H1 (cell line): ENCODE results near the gene RPL19. TPM values are rescaled to one million over a fixed set of nuclear protein-coding genes. Genes with fewer than 3 reads are reported as not detected.

Source experiments
- CTCF ChIA-PET: fragments of 300-600 bp; sonication (Branson Sonifier 250); formaldehyde crosslinking; loops from one replicate; lab custom pipeline; 2021; ENCODE audit not compliant: partially characterized antibody; lab: Charles Lee
- POLR2A ChIA-PET: fragments of 300-600 bp; sonication (Branson Sonifier 250); formaldehyde crosslinking; loops from one replicate; lab custom pipeline; 2021; ENCODE audit warnings: inconsistent platforms; ENCODE audit not compliant: partially characterized antibody; lab: Charles Lee
- DNase-seq, 2 experiments: peaks; one replicate each; pipeline versions ENCODE4 v3.0.0 to v3.0.0-alpha.2; 2010 to 2022; ENCODE audit warnings: low spot score in 2 of 2, low read depth in 1 of 2, mixed read lengths in 1 of 2
- FAIRE-seq: peaks from 2 replicates; lab custom pipeline; 2011; peaks lifted over from hg19 to GRCh38; lab: Jason Lieb, UNC
- H2AFZ ChIP-seq: 2 replicates; pipeline ENCODE4 v1.8.1; 2012; ENCODE audit warnings: low read length, inconsistent platforms
- H2AK5ac ChIP-seq: 2 replicates; pipeline ENCODE4 v1.6.1; 2013; ENCODE audit warnings: low read depth, low read length
- H2BK120ac ChIP-seq: replicated peaks from 2 replicates; pipeline ENCODE3; 2013; ENCODE audit warnings: low read depth, low read length, inconsistent platforms
- H2BK12ac ChIP-seq: 2 replicates; pipeline ENCODE4 v1.6.1; 2013; ENCODE audit warnings: low read depth, low read length
- H2BK15ac ChIP-seq: 2 replicates; pipeline ENCODE4 v1.6.1; 2013; ENCODE audit warnings: low read length
- H2BK20ac ChIP-seq: 2 replicates; pipeline ENCODE4 v1.6.1; 2013; ENCODE audit warnings: low read length
- H2BK5ac ChIP-seq: 2 replicates; pipeline ENCODE4 v1.6.1; 2013; ENCODE audit warnings: low read depth, low read length
- H3K14ac ChIP-seq: 2 replicates; pipeline ENCODE4 v1.6.1; 2013; ENCODE audit warnings: inconsistent platforms; ENCODE audit not compliant: insufficient read length
- H3K18ac ChIP-seq: 2 replicates; pipeline ENCODE4 v1.6.1; 2013; ENCODE audit warnings: low read length; ENCODE audit errors: extremely low read depth
- H3K23ac ChIP-seq: 2 replicates; pipeline ENCODE4 v1.6.1; 2013; ENCODE audit warnings: inconsistent platforms; ENCODE audit not compliant: insufficient read length
- H3K23me2 ChIP-seq: 2 replicates; pipeline ENCODE4 v1.6.1; 2013; ENCODE audit warnings: low read depth, low read length
- H3K27ac ChIP-seq: 2 replicates; pipeline ENCODE4 v1.6.1; 2011; ENCODE audit warnings: low read depth, low read length, inconsistent platforms
- H3K27me3 ChIP-seq, 4 experiments: replicated peaks in 1 of 4; 1 replicate in 1 of 4; 2 replicates in 3 of 4; pipeline versions ENCODE4 v1.6.1 to v1.8.1; 2011 to 2013; ENCODE audit warnings: low read length in 3 of 4, mild to moderate bottlenecking in 3 of 4, inconsistent platforms in 2 of 4, mixed read lengths in 2 of 4, moderate library complexity in 1 of 4; ENCODE audit not compliant: control insufficient read depth in 3 of 4, insufficient read depth in 3 of 4; ENCODE audit errors: extremely low read depth in 1 of 4
- H3K36me3 ChIP-seq, 4 experiments: 2 replicates each; pipeline versions ENCODE4 v1.6.1 to v1.8.1; 2011 to 2013; ENCODE audit warnings: mild to moderate bottlenecking in 4 of 4, low read length in 3 of 4, moderate library complexity in 2 of 4, control low read depth in 1 of 4, inconsistent platforms in 1 of 4; ENCODE audit not compliant: insufficient read depth in 4 of 4, control insufficient read depth in 2 of 4
- H3K4ac ChIP-seq: replicated peaks from 2 replicates; pipeline ENCODE3; 2013; ENCODE audit warnings: low read length, low read depth, mixed read lengths, inconsistent platforms; ENCODE audit not compliant: insufficient read length
- H3K4me1 ChIP-seq, 4 experiments: replicated peaks in 1 of 4; 1 replicate in 1 of 4; 2 replicates in 3 of 4; pipeline versions ENCODE4 v1.6.1 to v1.8.1; 2011 to 2013; ENCODE audit warnings: low read length in 3 of 4, inconsistent platforms in 2 of 4, mixed read lengths in 1 of 4; ENCODE audit not compliant: insufficient read depth in 4 of 4, control insufficient read depth in 3 of 4
- H3K4me2 ChIP-seq, 2 experiments: 2 replicates each; pipeline versions ENCODE4 v1.6.1 to v1.8.1; 2011 to 2013; ENCODE audit warnings: low read depth in 2 of 2, low read length in 2 of 2, control low read depth in 1 of 2, inconsistent platforms in 1 of 2, mild to moderate bottlenecking in 1 of 2; ENCODE audit not compliant: insufficient read depth in 1 of 2
- H3K4me3 ChIP-seq, 4 experiments: fragments of 200-600, 300-600 bp in 1 of 4; sonication (generic), shearing (Covaris generic), sonication (Bioruptor Twin) in 1 of 4; 2 replicates each; pipeline versions ENCODE4 v1.5.1 to v1.8.1; 2011 to 2016; ENCODE audit warnings: low read length in 4 of 4, low read depth in 3 of 4, control low read depth in 2 of 4, inconsistent platforms in 2 of 4, mild to moderate bottlenecking in 2 of 4, mixed read lengths in 1 of 4, moderate library complexity in 1 of 4; ENCODE audit not compliant: insufficient read depth in 2 of 4; ENCODE audit errors: extremely low read depth in 1 of 4
- H3K56ac ChIP-seq: replicated peaks from 2 replicates; pipeline ENCODE3; 2013; ENCODE audit warnings: low read depth, mild to moderate bottlenecking, mixed read lengths, low read length, inconsistent platforms; ENCODE audit not compliant: insufficient read length
- H3K79me1 ChIP-seq: 2 replicates; pipeline ENCODE4 v1.6.1; 2013; ENCODE audit warnings: low read depth, low read length, control low read depth
- H3K79me2 ChIP-seq, 2 experiments: 2 replicates each; pipeline versions ENCODE4 v1.6.1 to v1.8.1; 2012 to 2013; ENCODE audit warnings: low read length in 2 of 2, mild to moderate bottlenecking in 2 of 2, inconsistent platforms in 1 of 2; ENCODE audit not compliant: insufficient read depth in 2 of 2, control insufficient read depth in 1 of 2
- H3K9ac ChIP-seq, 4 experiments: replicated peaks in 1 of 4; 1 replicate in 1 of 4; 2 replicates in 3 of 4; pipeline versions ENCODE4 v1.6.1 to v1.8.1; 2011 to 2013; ENCODE audit warnings: low read depth in 3 of 4, low read length in 3 of 4, control low read depth in 2 of 4, mild to moderate bottlenecking in 2 of 4, moderate library complexity in 2 of 4, inconsistent platforms in 1 of 4; ENCODE audit errors: extremely low read depth in 1 of 4
- H3K9me3 ChIP-seq, 2 experiments: 2 replicates each; pipeline versions ENCODE4 v1.6.1 to v1.8.1; 2012 to 2013; ENCODE audit warnings: mild to moderate bottlenecking in 2 of 2, moderate library complexity in 2 of 2, control low read depth in 1 of 2, inconsistent platforms in 1 of 2, low read depth in 1 of 2, low read length in 1 of 2, mixed read lengths in 1 of 2; ENCODE audit not compliant: insufficient read depth in 2 of 2
- H4K20me1 ChIP-seq, 2 experiments: replicated peaks in 1 of 2; 2 replicates each; pipeline versions ENCODE3 to v1.8.1; 2011 to 2013; ENCODE audit warnings: inconsistent platforms in 2 of 2, low read length in 2 of 2, mild to moderate bottlenecking in 1 of 2; ENCODE audit not compliant: insufficient read depth in 2 of 2, control insufficient read depth in 1 of 2
- H4K5ac ChIP-seq: 2 replicates; pipeline ENCODE4 v1.6.1; 2013; ENCODE audit warnings: low read length, low read depth, mixed read lengths, inconsistent platforms; ENCODE audit not compliant: insufficient read length
- H4K8ac ChIP-seq: 2 replicates; pipeline ENCODE4 v1.8.0; 2013; ENCODE audit warnings: mild to moderate bottlenecking, moderate library complexity, low read length, inconsistent platforms; ENCODE audit not compliant: insufficient read depth; ENCODE audit errors: extremely low read depth
- H4K91ac ChIP-seq: replicated peaks from 2 replicates; pipeline ENCODE3; 2013; ENCODE audit warnings: low read length, mixed read lengths, inconsistent platforms; ENCODE audit not compliant: insufficient read length
- BRCA1 ChIP-seq: IDR thresholded peaks from 2 replicates; pipeline ENCODE4 v1.6.1; 2012; ENCODE audit warnings: low read depth, low read length, improper control_type of control experiment
- EZH2 ChIP-seq: fragments of 200-600 bp; sonication (generic); IDR thresholded peaks from 2 replicates; pipeline ENCODE4 v1.7.1; 2012; ENCODE audit warnings: low read depth, mild to moderate bottlenecking, moderate library complexity, low read length, inconsistent platforms; ENCODE audit not compliant: severe bottlenecking
- FOSL1 ChIP-seq: IDR thresholded peaks from 2 replicates; pipeline ENCODE4 v1.6.1; 2011; ENCODE audit warnings: mild to moderate bottlenecking, low read depth, low read length, moderate library complexity; ENCODE audit not compliant: insufficient read depth
- JUND ChIP-seq: IDR thresholded peaks from 2 replicates; pipeline ENCODE4 v1.6.1; 2011; ENCODE audit warnings: mild to moderate bottlenecking, improper control_type of control experiment, low read length
- POLR2AphosphoS5 ChIP-seq: IDR thresholded peaks from 2 replicates; pipeline ENCODE4 v1.6.1; 2011; ENCODE audit warnings: low read depth, low read length
- RXRA ChIP-seq: IDR thresholded peaks from 2 replicates; pipeline ENCODE4 v1.6.1; 2011; ENCODE audit warnings: low read depth, mild to moderate bottlenecking, low read length, moderate library complexity; ENCODE audit not compliant: insufficient read depth
- SIX5 ChIP-seq: IDR thresholded peaks from 2 replicates; pipeline ENCODE4 v1.6.1; 2011; ENCODE audit warnings: mild to moderate bottlenecking, low read depth, low read length
- SUZ12 ChIP-seq: fragments of 200-600 bp; sonication (generic); IDR thresholded peaks from 2 replicates; pipeline ENCODE4 v1.6.1; 2012; ENCODE audit warnings: mild to moderate bottlenecking, inconsistent platforms, low read length, moderate library complexity, mixed read lengths
- WGBS, 2 experiments: shearing (Covaris generic) in 1 of 2; methylation state at CpG; one replicate each; pipeline versions ENCODE4 v1.1.6 to v1.1.7; 2013 to 2015; ENCODE audit warnings: low lambda C conversion rate in 2 of 2, mixed read lengths in 2 of 2, inconsistent platforms in 1 of 2, low coverage in 1 of 2, missing lambda C conversion rate in 1 of 2; ENCODE audit not compliant: insufficient replicate concordance in 2 of 2, insufficient coverage in 1 of 2, insufficient read length in 1 of 2; ENCODE audit errors: extremely low coverage in 1 of 2, missing lambda C conversion rate in 1 of 2; 5-methylcytosine and 5-hydroxymethylcytosine counted together
- polyA plus RNA-seq, 7 experiments: library from polyadenylated mRNA; depleted of rRNA in 3 of 7; stranded (reverse) in 5 of 7; unstranded in 2 of 7; fragments of >200 nt in 5 of 7; fragments of 200-250 nt in 2 of 7; gene quantifications; 1 replicate in 5 of 7; 2 replicates in 1 of 7; 4 replicates in 1 of 7; pipeline versions ENCODE4 v1.2.1 to v1.2.3, GENCODE V29; 2011 to 2013; ENCODE audit warnings: missing spikeins in 2 of 7, mixed read lengths in 2 of 7
- total RNA-seq: library from RNA; stranded (reverse); fragmentation: NEBNext Ultra II Directional; extraction: Animal tissue kit (Norgen Biotek cat#: 25700); gene quantifications from 2 replicates; pipeline ENCODE4 v1.2.1, GENCODE V29; 2021
- TF ChIP-seq, protein P1 (sequence below), 3 experiments: IDR thresholded peaks; 1 replicate in 2 of 3; 2 replicates in 1 of 3; pipeline versions ENCODE4 v1.5.1 to v1.6.1; 2011; ENCODE audit warnings: low read length in 3 of 3, mild to moderate bottlenecking in 3 of 3, inconsistent platforms in 2 of 3, low read depth in 1 of 3, moderate library complexity in 1 of 3; ENCODE audit not compliant: insufficient read depth in 1 of 3; ENCODE audit errors: control extremely low read depth in 1 of 3
- TF ChIP-seq, protein P2 (sequence below): IDR thresholded peaks from 2 replicates; pipeline ENCODE4 v1.6.1; 2012; ENCODE audit warnings: inconsistent platforms

RPL19 gene
- total and polyA plus RNA-seq, 2 of the 8 experiments (the other 6 are each of a cell fraction or from before 2014, with no cell fraction given): 2,108 to 2,182 TPM

DNA sequence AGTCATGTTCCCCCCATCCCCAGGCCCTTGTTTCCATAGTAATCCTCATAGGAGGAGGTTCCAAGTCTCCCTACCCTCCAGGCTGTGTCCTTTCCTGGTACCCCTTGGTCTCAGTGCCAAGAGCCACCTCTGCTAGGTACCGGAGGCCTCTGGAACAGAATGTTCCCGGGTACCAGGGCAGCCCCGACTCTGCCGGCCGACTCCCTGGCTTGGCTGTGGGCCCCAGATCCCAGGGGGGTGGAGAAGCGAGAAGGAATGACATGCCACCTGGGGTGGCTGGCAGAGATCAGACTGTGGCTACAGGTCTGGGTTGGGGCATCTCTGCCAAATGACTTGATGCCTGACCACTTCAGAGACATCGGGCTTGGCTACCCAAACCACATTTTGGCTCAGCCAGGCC, 22.1 kb downstream of the RPL19 start:
- no peak overlapping the region for H3K27ac ChIP-seq
- no peak overlapping the region for H2BK120ac ChIP-seq
- H2AK5ac ChIP-seq: no peak overlapping the region
- H3K14ac ChIP-seq: no peak overlapping the region
- H3K9me3 ChIP-seq: no peaks in the 10 kb centered on the region
- no peak overlapping the region for H3K4me2 ChIP-seq
- no peak overlapping the region for H2BK20ac ChIP-seq
- H4K5ac ChIP-seq: no peak overlapping the region
- no peaks in the 10 kb centered on the region; a peak in 1 of 8 replicates for H3K36me3 ChIP-seq
- CTCF ChIA-PET: interaction anchor here (1.4 to 24.1 kb wide), 4 partner anchors 9 to 45 kb away, joined by 3 to 982 read pairs (median 18); no protein-coding TSS in a partner anchor
- no peak overlapping the region for H3K18ac ChIP-seq
- DNase-seq (no peak), FAIRE-seq (no peak)
- H2BK15ac ChIP-seq: no peak overlapping the region
- no peak overlapping the region for H2BK12ac ChIP-seq
- WGBS, 2 experiments: 92% methylated on average over 7 of the region's 7 CpGs; no CpG with 5 or more reads in 1 of the 2 experiments
- H4K91ac ChIP-seq: no peak overlapping the region
- H4K8ac ChIP-seq: no peak overlapping the region
- no peak overlapping the region for H3K23ac ChIP-seq
- no peak overlapping the region for H3K9ac ChIP-seq
- no peak overlapping the region for H3K4me3 ChIP-seq
- no peak overlapping the region for H3K4ac ChIP-seq
- no peak overlapping the region for H2AFZ ChIP-seq
- H3K27me3 ChIP-seq: peaks cover 13 to 44% (median 36%) of the 10 kb centered on the region in 4 experiments
- no peak overlapping the region for H3K56ac ChIP-seq
- H4K20me1 ChIP-seq: no peaks in the 10 kb centered on the region
- TF ChIP-seq, protein P1, sequence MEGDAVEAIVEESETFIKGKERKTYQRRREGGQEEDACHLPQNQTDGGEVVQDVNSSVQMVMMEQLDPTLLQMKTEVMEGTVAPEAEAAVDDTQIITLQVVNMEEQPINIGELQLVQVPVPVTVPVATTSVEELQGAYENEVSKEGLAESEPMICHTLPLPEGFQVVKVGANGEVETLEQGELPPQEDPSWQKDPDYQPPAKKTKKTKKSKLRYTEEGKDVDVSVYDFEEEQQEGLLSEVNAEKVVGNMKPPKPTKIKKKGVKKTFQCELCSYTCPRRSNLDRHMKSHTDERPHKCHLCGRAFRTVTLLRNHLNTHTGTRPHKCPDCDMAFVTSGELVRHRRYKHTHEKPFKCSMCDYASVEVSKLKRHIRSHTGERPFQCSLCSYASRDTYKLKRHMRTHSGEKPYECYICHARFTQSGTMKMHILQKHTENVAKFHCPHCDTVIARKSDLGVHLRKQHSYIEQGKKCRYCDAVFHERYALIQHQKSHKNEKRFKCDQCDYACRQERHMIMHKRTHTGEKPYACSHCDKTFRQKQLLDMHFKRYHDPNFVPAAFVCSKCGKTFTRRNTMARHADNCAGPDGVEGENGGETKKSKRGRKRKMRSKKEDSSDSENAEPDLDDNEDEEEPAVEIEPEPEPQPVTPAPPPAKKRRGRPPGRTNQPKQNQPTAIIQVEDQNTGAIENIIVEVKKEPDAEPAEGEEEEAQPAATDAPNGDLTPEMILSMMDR (IDR thresholded peaks at IDR 0.05; ENCODE audit: control extremely low read depth in 1 of 3, insufficient read depth in 1 of 3, low read depth in 1 of 3, low read length in 3 of 3): no peak
- TF ChIP-seq JUND (no peak), RXRA (no peak), POLR2AphosphoS5 (no peak), BRCA1 (no peak), FOSL1 (no peak), SIX5 (no peak), EZH2 (no peak), SUZ12 (no peak)
- TF ChIP-seq, protein P2, sequence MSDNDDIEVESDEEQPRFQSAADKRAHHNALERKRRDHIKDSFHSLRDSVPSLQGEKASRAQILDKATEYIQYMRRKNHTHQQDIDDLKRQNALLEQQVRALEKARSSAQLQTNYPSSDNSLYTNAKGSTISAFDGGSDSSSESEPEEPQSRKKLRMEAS: no peak
- no peak overlapping the region for H2BK5ac ChIP-seq
- H3K4me1 ChIP-seq: peaks cover 0 to 21% (median 9%) of the 10 kb centered on the region in 4 experiments; a peak in 5 of 7 replicates
- no peaks in the 10 kb centered on the region for H3K79me2 ChIP-seq
- H3K79me1 ChIP-seq: no peaks in the 10 kb centered on the region
- POLR2A ChIA-PET: interaction anchor here (0.6 to 7.8 kb wide), 8 partner anchors 11 to 239 kb away, joined by 3 to 92 read pairs (median 4); partner anchors contain the start of gene CDK12
- peaks cover 8% of the 10 kb centered on the region; the same call in 1 of the 2 replicates for H3K23me2 ChIP-seq
